Activated T-helper 9 cell treated with anti-CD3 and anti-CD28 coated beads, Interleukin-2, amount 50 U/mL, for 16 hours (primary cell): ENCODE results near the gene SETDB1.
A peak's percentile ranks its signal among the peaks of the same experiment; 100 is the strongest.

Experiments
- DNase-seq: peaks from one replicate; pipeline ENCODE4 v3.0.0-alpha.2; 2020; ENCODE audit warnings: low read depth

The SETDB1 gene

DNA sequence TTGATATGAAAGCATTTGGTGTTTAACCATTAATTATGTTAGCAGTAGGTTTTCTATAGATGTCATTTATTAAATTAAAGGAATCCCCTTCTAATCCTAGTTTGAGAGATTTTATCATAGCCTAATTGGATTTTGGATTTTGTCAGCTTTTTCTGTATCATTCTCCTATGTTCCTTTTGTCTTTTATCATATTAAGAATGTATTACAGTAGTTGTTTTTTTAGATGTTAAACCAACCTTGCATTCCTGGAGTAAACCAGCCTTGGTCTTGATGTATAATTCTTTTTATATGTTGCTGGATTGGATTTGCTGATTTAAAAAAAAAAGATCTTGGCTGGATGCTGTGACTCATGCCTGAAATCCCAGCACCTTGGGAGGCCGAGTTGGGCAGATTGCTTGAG, 5.6 kb downstream of the SETDB1 start:
- DNase-seq = no peak

DNA sequence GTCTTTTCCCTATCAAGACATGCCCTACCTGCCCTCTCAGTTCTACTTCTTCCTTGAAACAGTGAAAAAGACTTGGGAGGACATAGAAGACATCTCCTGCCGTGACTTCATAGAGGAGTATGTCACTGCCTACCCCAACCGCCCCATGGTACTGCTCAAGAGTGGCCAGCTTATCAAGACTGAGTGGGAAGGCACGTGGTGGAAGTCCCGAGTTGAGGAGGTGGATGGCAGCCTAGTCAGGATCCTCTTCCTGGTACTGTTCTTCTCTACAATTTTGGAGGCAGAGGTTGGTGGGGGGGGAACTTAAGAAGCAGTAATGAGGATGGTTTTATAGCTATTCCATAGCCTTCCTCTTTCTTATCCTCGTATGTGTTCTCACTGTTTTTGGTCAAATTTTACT, 18.7 kb downstream of the SETDB1 start:
- DNase-seq = no peak

DNA sequence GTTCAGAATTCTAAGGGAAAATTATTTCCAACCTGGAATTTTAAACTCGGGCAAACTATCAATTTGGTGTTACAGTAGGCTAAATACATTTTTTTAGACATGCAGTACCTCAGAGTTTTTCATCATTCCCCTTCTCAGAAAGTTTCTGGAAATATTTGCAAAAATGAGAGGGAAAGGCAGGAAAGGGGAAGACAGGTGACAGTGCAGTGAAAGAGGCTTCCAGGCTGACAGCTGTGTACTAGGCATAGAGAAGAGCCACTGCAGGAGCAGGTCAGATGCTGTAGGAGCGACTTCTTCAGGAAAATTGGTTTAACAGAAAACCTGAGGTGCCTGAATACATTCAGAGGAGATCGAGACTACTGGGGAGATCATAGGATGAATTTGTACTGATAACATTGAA, 28.5 kb downstream of the SETDB1 start:
- no peak for DNase-seq

DNA sequence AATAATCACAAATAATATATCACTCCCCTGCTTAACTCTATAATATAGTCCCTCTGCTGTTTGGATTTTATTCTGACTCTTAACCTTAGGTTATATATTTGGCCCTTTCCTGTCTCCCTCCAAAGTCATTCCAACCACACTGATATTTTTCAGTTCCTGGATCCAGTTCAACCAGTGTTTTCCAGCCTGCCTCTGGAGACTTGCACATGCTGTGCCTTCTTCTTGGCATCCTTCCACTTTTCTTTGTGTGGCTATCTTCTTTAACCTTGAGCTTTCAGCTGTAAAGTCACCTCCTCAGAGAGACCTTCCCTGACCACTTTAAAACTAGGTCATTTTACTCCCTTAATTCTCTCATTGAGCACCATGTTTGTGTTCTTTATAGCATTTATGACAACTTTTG, 29.1 kb downstream of the SETDB1 start:
- DNase-seq = no peak

DNA sequence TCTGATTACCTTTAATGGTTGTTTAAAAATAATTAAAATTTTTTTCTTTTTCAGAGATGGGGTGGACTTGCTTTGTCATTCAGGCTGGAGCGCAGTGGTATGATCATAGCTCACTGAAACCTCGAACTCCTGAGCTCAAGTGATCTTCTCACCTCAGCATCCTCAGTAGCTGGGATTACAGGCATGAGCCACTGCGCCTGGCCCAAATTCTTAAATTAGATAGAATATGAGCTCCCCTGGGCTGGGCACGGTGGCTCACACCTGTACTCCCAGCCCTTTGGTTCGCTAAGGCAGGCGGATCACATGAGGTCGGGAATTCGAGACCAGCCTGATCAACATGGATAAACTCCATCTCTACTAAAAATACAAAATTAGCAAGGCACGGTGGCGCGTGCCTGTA, 31.5 kb downstream of the SETDB1 start:
- no peak for DNase-seq

DNA sequence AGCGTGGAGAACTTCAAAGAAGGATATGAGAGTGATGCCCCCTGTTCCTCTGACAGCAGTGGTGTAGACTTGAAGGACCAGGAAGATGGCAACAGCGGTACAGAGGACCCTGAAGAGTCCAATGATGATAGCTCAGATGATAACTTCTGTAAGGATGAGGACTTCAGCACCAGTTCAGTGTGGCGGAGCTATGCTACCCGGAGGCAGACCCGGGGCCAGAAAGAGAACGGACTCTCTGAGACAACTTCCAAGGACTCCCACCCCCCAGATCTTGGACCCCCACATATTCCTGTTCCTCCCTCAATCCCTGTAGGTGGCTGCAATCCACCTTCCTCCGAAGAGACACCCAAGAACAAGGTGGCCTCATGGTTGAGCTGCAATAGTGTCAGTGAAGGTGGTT, 34.5 kb downstream of the SETDB1 start:
- no peak for DNase-seq

DNA sequence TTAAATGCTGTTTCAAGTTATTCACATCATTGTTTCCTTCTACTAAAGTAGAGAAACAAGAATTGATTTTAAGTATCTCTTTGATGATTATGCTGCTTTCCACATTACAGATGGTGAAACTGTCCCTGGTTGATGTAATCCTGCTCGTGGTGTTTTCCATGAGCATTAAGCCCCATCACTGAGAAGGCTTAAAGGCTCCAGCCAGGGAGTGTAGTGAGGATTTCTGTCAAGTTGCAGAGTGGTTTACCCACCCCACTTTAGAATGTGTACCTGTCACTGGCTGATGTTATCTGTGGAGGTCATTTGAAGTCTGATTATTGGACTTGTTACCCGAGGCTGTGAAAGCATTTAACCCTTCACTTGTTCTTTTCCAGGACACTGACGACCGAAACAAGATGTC, 35.6 kb downstream of the SETDB1 start:
- DNase-seq = no peak

DNA sequence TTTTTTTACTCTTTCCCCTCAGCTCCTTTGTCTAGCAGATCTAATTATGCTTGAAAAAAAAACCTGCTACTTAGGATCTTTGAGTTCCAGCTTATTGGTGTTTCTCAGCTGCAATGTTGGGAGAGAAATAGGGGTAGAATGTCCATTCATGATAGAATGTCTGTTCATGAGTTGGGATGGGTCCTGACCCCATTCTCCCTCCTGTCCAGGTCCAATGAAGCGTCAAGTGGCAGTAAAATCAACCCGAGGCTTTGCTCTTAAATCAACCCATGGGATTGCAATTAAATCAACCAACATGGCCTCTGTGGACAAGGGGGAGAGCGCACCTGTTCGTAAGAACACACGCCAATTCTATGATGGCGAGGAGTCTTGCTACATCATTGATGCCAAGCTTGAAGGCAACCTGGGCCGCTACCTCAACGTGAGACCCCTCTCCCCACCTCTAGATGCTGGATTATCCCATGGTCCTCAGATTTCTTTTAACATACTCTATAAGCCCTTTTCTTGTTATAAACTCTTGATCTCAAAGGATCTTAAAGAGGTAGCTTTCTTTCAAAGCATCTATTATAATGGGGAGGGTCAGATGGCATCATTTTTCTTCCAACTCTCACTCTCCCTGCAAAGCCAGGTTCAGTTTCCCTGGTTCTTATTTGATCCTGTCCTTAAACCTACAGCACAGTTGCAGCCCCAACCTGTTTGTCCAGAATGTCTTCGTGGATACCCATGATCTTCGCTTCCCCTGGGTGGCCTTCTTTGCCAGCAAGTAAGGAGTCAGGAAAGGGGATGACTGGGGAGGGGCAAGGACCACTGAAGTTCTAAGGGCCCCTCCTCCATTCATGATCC, 37.4 kb downstream of the SETDB1 start:
- DNase-seq = no peak

DNA sequence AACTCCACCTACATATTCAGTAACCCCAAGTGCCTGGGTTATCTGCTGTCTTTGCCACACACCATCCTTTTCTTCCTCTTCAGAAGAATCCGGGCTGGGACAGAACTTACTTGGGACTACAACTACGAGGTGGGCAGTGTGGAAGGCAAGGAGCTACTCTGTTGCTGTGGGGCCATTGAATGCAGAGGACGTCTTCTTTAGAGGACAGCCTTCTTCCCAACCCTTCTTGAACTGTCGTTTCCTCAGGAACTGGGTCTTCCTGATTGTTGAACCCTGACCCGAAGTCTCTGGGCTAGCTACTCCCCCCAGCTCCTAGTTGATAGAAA, 38.0 kb downstream of the SETDB1 start:
- DNase-seq = no peak

DNA sequence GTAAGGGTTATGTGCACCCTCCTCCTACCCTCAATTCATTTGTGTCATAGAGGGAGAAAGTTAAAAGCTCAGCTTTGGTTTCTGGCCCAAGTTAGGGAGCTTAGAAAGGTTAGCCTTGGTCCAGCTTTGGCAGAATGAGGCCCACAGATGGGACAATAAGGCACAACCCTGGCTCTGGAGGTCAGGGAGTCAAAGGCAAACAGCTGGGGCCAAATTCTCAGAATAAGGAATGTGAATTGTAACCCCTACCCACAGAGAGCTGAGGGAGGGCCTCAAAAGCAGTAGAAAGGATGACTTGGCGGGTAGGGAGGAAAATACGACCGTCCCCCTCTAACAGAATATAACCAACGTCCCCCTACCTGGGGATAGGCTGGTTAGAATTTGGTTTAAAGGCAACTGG, 39.4 kb downstream of the SETDB1 start:
- DNase-seq = no peak

DNA sequence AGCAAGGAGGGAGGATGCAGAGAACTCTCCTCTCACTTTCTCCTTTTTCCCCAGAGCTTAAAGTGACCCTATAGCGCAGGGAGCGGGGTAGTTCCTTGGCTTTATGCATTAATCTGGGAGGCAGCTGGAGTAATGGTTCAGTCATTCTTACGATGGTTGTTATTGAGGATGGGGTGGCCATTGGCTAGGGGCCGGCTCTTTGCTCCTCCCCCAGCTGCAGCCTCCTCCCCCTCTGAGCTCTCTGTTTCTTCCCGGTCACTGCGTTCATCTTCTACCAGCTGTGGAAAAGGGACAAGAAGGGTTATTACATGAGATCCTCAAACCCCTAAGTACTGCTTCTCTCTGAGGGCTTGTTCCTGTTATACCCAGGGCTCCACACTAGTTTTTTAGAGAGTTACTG, 39.8 kb downstream of the SETDB1 start:
- no peak for DNase-seq

DNA sequence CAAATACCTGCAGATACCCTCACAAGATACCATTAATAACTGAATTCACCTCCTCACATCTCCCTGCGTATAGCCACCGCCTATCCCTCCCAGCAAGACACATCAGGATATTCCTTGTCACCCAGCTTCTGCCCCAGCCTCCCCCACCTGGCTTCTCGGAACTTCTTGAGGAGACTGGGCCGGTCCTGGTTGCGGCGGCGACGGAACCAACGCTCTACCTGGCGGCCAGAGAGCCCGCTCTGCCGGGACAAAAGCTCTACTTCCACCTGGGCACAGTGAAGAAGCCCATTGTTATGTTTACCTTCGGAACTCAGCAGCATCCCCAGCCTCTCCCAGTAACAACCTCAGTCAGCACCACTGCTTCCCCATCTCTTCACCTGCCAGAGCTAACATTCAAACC, 41.8 kb downstream of the SETDB1 start:
- no peak for DNase-seq

DNA sequence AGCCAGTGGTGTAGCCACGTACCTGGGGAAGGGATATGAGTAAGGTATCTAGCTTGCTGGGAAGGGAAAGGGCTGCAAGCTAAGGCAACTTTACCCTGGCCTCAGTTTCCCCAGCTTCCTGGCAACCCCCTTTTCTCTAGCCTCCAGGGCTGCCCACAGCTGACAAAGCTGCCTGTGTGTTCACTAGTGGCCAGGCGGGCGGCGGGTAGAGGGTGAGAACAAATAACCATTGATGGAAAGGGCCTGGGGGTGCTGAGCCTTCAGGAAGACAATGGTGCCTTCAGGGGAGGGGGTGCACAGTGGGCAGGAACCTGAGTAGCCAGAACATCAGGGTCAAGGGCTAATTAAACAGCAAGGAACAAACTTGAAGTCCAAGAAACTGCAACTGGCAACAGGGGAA, 42.3 kb downstream of the SETDB1 start:
- no peak for DNase-seq

DNA sequence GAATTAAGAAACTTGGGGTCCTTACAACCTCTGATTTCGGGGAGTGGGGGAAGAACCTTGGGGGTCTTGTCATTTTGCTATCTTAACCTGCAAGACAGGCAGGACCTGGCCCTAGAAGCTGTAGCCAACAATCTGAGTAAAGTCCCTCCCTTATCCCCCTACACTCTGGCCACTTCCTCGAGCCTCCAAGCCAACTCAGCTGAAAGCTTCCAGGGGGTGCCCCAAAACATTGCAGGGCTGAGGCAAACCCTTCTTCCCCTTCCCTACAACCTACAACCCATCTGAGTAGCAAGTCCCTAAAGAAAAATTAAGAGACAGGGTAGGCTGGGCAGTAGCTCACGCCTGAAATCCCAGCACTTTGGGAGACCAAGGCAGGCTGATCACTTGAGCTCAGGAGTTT, 43.5 kb downstream of the SETDB1 start:
- DNase-seq = no peak

DNA sequence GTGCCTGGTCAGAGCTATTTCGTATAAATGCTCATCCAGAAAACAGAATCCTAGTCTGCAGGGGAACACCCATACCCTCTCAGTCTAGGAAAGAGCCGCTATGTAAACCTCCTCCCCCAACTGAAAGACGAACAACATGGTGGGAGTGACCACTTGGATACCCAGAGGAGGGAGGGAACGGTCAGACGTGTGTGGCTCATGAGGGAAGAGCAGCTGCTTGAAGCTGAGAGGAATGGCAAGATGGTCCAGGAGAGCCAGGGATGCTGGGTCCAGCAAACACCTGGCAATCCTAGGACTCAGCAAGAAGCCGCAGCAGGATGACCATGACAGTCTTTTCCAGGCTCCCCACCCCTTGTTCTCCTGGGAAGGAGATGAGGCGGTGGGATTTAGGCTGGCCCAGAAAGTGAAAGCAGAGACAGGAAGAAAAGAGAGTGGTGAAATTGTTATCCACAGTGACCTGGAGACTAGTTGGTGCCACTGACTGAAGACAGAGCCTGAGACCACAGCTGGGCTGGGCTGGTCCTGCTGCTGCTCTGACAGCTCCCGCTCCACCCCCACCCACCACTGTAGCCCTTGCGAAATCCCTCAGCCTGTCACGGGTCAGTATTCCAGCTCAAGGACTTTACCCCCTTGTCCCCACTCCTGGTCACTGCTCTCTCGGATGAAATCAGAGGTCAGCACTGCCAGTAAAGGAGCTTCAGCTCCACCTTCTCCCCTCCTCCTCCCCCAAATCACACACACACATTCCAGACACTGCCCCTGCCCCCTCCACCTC, 44.8 kb downstream of the SETDB1 start:
- no peak for DNase-seq

DNA sequence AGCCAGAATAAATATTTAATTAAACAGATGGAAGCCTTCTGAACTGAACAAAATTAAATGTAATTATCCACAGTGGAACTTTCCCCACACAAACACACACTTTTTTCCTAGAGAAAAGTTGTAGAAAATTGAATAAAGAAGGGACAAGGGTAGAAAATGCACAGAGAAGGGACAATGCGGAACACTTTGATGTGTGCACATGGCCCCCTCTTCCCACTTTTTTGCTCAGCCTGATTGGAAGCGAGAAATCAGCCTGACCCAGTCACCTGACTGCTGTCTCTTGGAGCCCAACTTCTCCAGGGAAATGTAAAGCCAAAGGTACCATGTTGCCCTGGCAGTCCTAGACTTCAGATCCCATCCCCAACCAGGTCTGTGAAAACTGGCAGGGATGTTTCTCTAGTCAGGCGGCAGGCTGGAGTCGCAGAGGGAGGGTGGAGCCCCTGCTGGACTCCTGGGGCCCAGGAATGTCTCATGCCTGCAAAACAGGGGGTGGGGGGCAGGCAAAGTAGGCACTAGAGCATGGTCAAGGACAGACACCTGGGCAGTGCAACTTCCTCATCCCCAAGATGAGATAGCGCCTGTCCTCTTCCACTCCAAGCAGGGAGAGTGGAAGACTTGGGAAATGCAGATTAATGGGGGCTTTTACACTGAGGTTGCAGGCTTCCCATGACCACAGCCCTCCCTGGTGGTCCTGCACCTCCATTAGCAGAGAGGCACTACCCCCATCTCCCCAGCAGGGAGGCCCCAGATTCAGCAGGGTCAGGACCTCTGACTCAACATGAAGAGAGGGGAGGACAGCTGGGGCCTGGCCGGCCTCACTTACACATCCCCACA, 45.6 kb downstream of the SETDB1 start:
- DNase-seq = no peak

DNA sequence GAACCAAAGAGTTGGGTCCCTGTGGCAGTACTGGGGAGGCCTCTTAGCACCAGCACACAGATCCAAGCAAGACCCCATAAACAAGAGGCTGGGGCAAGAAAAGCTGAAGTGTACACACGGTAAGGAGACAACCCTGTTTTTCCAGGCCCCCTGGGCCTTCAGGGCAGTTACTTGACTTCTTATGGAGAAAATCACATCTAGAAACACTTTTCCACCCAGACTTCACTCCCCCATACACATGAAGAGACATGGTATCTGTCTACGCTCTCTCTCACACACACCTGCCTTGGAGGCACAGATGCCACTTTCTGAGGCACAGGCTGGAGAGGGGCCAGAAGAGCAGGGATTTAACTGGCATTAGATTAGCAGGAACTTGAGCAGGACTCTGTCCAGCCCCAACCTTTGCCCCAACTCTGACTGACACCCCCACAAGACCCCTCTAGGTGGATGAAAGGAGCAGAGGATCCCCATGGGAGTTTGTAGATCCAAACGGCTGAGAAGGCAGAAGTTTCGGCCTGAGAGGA, 46.3 kb downstream of the SETDB1 start:
- no peak for DNase-seq

DNA sequence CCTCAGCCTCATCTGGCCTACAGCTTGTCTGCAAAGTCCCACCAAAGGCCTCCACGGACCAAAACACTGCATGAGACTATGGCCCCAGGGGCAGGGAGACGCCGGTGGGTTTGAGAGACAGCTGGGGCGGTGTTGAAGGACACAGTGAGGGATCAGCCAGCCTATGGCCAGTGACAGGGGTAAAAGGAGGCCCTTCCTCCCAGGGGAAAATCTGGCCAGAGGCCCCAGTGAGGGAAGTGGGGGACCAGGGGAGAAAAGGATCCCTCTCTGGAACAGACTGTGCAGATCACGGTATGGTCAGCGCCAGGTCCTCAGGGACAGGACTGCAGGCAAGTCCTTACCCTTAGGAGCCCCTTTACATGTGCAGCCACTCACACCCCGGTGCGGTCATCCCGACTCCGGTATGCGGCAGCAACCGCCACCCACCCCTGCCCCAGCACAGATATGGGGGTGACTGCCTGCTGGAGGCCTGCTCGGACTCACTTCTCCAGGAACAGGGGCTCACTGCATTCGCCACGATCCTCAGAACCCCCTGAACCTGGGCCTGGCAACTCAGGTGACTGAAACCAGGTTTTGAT, 47.2 kb downstream of the SETDB1 start:
- DNase-seq = no peak

DNA sequence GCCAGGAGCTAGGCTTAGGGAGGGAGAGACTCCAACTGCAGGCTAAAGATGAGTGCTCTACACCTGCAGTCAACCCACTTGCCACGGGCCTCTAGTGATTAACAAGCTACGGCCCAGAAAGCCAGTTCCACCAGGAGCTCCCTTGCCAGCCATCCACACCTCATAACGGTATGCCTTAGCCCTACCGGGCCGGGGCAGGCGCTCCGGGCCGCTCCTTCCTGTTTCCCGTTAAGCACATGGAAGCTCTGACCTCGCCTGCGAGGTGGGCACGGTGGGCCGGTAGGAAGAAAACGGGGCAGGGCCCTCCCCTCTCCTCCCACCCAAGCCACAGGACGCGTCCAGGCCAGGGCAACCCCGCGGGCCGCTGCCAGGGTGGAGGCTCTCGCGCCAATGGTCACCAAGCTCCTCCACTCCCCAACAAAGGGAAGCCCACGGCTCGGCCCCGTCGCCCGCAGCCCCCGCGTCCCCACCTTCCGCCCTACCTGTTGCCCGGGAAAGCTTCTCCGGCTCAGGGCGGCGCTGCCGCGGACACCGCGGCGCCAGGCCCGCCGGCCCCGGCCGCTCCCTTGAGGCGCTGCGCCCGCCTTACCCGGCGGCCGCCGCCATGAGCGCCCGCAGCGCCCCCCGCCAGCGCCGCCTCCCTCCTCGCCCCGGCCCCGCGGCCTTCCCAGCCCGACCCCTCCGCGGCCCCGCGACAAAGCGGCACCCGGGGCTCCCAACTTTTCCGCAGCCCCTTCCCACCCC, 47.8 kb downstream of the SETDB1 start:
- DNase-seq = peak; percentile 17

DNA sequence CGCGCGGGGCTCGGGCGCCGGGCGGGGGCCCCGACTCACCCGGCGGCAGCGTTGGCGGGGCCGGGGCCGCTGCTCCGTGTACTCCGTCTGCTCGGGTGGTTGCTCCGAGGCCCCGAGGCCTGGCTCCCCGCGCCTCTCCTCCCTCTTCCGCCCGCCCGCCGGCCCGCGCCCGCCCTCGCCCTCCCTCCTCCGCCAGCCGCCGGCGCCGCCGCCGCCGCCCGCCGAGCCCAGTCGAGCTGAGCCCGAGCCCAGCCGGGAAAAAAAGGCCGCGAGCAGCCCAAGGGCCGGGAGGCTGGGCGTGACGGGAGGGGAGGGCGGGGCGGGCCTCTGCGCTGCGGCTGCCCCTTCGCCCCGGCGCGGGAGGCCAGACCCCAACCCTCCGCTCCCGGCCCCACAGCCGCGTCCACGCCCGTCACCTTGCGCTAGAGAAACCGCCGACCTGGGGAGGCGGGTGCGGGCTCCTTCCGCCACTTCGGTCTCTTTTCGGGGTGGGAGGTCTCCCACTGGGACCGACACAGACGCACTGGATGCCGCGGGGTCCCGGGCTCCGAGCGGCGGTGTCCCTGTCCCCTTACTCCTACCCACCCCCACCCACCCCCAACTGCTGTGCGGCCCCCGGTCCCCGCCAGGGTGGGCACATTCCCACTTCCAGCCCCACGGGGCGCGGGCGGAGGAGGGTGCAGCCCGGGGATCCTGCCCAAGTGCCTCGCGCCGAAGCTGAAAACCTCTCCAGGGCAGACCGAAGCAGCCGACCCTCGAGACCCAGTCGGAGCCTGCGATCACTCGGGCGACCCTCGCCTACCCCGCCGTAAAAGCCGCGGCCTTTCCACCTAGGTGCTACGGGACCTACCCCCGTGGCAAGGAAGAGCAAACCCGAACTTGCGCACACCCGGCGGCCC, 48.7 kb downstream of the SETDB1 start, which contains the start of gene CERS2:
CERS2 (minus strand) TSS at position 256 of the 899 bp plus-strand sequence. CDS start 5,745 bp downstream, outside the sequence.
- DNase-seq = peak; percentile 67
